ENCODE measurements around the gene ZRANB3.

The ZRANB3 gene

GRCh38 chr2:135255208-135255607, 275.8 kb downstream of the ZRANB3 start:
- DNase-seq (ENCODE audit: low read depth in 1 of 2, low spot score in 1 of 2) = no peak

GRCh38 chr2:135252805-135253458, 278.1 kb downstream of the ZRANB3 start:
- DNase-seq (ENCODE audit: low read depth in 1 of 2, low spot score in 1 of 2) = no peak

GRCh38 chr2:135248611-135249010, 282.4 kb downstream of the ZRANB3 start:
- no peak for DNase-seq (ENCODE audit: low read depth in 1 of 2, low spot score in 1 of 2)

DNA sequence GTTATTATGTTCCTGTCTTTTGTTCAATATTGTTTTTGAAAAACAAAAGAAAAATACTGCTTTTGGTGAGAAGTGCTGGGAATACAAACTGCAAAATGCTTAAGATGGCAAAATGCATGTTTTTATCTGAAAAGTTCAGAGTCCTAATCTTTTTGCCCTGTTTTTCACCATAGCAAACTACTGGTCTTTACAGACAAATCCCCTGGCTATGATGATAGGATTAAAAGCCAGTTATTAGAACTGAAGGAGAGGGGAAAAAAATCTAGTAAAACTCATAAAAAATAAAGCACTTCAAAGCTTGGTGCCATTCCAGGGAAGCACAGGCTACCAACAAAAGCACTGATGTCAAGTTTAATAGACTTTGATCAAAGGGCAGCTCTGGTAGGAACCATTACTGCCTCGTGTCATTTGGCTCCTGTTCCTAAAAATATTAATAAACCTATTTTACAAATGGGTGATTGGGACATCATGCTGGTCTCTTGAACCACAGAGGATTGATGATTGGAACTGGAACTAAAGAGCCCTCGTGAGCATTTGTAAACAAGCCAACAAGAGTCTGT, 284.2 kb downstream of the ZRANB3 start:
- DNase-seq (ENCODE audit: low read depth in 1 of 2, low spot score in 1 of 2) = no peak

DNA sequence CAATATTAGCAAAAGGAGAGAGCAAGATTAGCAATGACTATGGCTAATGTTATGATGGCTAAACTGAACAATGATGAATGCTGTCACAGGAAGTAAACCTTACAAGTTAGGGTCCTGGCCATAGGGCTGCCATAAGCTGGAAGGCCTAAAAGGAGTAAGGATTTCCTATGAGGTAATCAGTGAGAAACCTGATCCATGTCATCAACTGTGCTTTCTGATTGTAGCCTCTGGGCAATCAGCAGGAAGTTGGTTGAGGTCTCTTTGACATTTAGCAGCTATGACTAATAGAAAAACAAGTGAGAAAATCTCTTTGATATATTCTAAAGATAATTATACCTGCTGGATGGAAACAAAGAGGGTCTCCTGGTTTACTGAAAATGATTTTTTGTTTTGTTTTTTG, 285.9 kb downstream of the ZRANB3 start:
- DNase-seq (ENCODE audit: low read depth in 1 of 2, low spot score in 1 of 2) = no peak

- no peak for DNase-seq (ENCODE audit: low read depth in 1 of 2, low spot score in 1 of 2)
Measured at GRCh38 chr2:135238651-135239050, 292.4 kb downstream of the ZRANB3 start.

DNA sequence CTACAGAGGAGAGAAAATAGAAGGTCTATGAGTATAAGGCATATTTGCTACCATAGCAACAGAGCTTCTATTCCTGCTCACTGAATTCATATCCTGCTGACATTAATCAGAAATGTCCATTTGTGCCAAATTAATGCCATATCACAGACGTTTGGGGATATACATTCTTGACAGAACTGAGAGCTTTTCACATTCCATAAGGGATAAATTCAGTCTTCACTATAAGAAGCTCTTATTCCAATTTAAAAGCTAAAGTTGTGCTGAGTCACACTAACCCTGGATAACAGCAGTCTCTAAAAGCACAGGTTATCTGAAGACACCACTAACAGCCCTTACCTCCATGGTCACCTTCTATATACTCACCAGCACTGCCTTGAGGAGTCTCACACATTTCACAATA, 300.9 kb downstream of the ZRANB3 start:
- no peak for DNase-seq (ENCODE audit: low read depth in 1 of 2, low spot score in 1 of 2)

- no peak for DNase-seq (ENCODE audit: low read depth in 1 of 2, low spot score in 1 of 2)
Measured at GRCh38 chr2:135227386-135227785, 303.6 kb downstream of the ZRANB3 start.

DNA sequence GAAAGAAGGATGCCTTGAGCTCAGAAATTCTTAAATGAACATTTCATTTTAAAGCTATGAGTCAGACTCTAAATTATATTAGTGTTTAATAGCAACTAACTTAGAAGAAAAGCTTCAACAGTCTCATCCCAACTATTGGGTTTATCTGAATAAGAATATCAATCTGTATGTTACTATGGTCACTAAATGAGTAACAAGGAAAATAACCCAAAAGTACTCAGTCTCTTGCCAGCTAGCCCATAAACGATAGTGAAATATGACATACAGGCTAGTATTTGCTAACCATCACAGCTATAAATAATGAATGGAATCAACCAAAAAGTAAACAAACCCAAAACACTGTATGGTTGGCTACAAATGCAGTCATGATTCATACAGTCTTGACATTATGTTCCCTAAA, 304.1 kb downstream of the ZRANB3 start:
- DNase-seq (ENCODE audit: low read depth in 1 of 2, low spot score in 1 of 2) = no peak

- DNase-seq (ENCODE audit: low read depth in 1 of 2, low spot score in 1 of 2) = no peak
Measured at GRCh38 chr2:135225781-135226180, 305.2 kb downstream of the ZRANB3 start.

GRCh38 chr2:135219226-135219625, 311.8 kb downstream of the ZRANB3 start:
- no peak for DNase-seq (ENCODE audit: low read depth in 1 of 2, low spot score in 1 of 2)

DNA sequence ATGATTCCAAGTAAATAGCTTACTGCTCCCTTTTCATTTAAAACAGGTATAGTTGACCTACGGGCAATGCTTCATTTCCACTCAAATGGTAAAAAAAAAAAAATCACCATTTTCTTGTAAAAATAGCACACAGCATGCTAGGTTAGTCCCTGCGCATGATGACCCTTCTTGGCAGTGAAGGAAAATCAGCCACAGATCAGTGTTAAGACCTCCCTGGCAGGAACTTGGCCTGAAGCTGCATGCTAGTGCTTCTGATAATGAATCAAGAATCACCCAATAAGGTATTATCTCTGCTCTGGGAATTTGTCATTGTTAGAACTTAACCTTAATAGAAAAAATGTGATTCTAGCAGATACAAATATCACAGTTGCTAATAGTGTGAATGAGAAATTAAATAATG, 312.6 kb downstream of the ZRANB3 start:
- DNase-seq (ENCODE audit: low read depth in 1 of 2, low spot score in 1 of 2) = no peak

DNA sequence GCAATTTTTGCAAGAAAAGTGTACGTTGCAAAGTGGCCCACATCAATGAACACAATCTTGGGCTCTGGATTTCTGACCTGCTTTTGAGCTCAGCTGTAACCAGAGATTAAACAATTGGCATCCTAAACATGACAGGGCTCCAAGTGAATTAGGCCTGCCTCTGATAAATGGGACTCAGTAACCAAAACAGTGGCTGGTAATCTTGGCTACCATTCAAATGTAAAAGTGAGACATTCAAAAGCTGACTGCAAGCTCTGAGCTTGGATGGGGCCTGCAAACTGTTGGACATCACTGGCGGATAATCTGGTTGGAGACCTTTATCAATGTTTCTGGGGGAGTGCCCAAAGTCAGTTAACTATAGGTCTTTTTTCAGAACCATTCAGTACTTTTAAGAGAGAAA, 318.3 kb downstream of the ZRANB3 start:
- no peak for DNase-seq (ENCODE audit: low read depth in 1 of 2, low spot score in 1 of 2)

DNA sequence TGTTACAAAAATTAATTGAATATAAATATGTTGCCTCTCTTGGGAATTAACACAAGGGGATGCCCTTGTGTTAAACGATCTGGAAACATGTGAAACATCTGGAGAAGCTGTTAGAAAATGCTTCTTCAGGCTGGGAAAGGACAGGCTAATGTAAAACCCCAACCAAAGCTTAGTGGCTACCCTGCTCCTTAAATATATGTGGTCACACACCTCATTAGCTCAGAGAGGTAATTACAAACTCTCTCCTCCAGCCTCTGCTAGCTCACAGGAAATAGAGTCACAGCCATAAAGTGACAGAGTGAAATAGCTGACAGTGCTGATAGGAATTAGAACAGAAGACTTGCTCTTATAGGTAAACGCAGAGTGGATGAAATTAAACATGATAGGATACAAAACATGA, 323.0 kb downstream of the ZRANB3 start:
- DNase-seq (ENCODE audit: low read depth in 1 of 2, low spot score in 1 of 2) = no peak

- DNase-seq (ENCODE audit: low read depth in 1 of 2, low spot score in 1 of 2) = no peak
Measured at GRCh38 chr2:135203944-135204343, 327.1 kb downstream of the ZRANB3 start.

- DNase-seq (ENCODE audit: low read depth in 1 of 2, low spot score in 1 of 2) = no peak
Measured at GRCh38 chr2:135202751-135203150, 328.3 kb downstream of the ZRANB3 start.

DNA sequence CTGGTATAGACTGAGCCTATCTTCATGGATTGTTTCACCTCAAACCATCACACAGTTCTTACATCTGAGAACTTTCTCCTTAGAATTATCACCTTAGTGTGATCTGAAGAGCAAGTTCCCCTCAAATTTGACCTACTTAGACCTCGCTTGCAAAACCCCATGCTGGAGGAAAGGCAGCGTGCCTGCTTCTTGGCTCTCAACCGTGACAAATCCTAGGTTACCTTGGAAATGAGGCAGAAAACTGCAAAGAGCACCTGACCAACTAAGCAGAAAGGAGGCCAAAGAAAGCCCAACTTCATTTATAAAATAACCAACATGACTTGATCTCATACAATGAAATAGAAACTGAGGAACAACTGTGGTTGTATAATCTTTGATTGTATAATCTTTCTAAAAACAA, 332.5 kb downstream of the ZRANB3 start:
- DNase-seq (ENCODE audit: low read depth in 1 of 2, low spot score in 1 of 2) = no peak

DNA sequence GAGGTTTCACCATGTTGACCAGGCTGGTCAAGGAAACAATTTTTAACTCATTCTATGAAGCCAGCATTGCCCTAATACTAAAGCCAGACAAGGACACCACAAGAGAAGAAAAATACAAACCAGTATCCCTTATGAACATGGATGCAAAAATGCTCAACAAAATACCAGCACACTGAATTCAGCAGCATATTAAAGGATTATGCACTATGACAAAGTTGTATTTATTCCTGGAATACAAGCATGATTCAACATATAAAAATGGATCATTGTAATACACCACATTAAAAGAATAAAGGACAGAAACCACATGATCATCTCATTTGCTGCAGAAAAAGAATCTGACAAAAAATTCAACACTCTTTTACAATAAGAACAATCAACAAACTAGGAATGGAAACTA, 340.2 kb downstream of the ZRANB3 start:
- DNase-seq (ENCODE audit: low read depth in 1 of 2, low spot score in 1 of 2) = no peak

GRCh38 chr2:135189148-135189547, 341.9 kb downstream of the ZRANB3 start:
- no peak for DNase-seq (ENCODE audit: low read depth in 1 of 2, low spot score in 1 of 2)

DNA sequence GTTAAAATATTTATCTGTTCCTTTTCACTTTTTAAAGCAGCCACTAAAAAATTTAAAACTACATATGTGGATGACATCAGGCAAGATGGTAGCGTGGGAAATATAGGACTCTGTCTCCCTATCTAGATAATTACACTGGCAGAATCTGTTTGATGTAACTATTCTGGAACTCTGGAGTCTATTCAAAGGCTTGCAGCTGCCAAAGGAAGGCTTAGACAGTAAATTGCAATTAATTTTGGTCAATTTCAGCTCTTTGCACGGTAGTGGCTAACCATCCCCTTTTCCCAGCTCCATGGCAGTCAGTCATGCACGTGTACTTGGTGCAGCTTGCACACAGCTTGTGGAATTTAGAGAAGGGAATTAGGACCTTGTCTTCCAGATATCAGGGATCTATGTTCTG, 343.7 kb downstream of the ZRANB3 start:
- DNase-seq (ENCODE audit: low read depth in 1 of 2, low spot score in 1 of 2) = no peak

DNA sequence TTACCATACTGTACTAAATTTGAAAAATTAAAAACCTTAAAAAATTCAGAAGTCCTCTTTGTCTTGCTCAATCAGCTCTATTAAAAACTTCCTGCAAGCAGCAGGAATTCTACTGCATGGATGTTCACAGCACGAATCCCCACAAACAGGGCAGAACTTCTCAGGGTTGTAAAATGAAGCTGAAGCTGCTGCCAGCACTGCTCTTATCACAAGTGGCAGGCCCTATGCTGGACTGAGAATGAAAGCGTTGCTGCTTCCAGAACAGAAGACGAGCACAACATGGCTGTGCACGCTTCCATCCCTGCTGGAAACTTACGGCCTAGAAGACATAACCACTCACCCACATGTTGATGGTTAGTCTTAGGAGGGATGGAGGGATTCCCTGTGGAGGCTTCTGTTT, 345.0 kb downstream of the ZRANB3 start:
- no peak for DNase-seq (ENCODE audit: low read depth in 1 of 2, low spot score in 1 of 2)

DNA sequence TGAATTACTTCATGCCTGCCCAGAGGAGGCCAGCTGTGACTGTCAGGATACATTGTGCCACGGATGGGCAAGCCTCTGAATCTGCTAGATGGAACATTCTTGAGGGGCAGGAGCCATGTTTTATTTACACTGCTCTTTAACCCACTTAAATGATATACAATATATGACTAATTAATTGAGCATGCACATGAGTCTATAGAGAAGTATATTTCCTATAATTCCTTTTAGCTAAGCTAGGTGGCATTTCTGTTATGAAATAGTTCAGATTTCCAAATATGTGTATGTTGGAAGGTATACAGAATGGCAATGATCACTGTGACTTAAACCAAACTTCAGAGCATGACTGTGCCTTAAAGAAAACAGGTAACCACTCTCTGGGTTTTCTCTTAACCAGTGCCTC, 347.2 kb downstream of the ZRANB3 start:
- no peak for DNase-seq (ENCODE audit: low read depth in 1 of 2, low spot score in 1 of 2)

DNA sequence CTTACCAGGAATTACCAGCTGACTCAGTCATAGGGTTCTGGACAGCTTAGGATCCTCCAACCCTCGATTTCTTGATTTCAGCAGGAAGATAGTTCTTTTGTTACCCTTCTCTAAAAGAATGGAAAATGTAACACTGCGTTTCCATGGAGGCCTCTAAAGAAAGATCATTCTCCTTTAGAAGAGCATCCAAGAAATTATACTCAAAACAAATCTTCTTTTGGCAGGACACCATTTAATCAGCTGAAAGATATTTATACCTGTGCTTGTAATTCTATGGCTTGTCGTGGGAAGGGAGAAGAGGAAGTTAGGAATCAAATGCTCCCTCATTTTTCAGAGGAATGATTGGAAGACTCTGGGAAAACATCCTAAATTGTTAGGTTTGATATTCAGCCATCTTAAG, 348.4 kb downstream of the ZRANB3 start:
- DNase-seq (ENCODE audit: low read depth in 1 of 2, low spot score in 1 of 2) = no peak

Data from stimulated activated CD4-positive, alpha-beta T cell treated with anti-CD3 and anti-CD28 coated beads, Interleukin-15, amount 100 ng/mL, for 1 hour (primary cell).